Activated gamma-delta T cell treated with Interleukin-2 at 50 U/mL for 16 hours (primary cell): ENCODE measurements around the gene FICD.
A peak's percentile ranks its signal among the peaks of the same experiment; 100 is the strongest.

Experiments used
- DNase-seq: peaks from one replicate; pipeline ENCODE4 v3.0.0-alpha.2; 2020

Gene FICD

GRCh38 chr12:108505129-108505528 lies 9.9 kb upstream of the FICD start:
- DNase-seq = no peak

GRCh38 chr12:108507971-108508642 lies 7.0 kb upstream of the FICD start:
- no peak for DNase-seq

- no peak for DNase-seq
Observed at GRCh38 chr12:108509806-108510205, 5.3 kb upstream of the FICD start.

- DNase-seq = no peak
Observed at GRCh38 chr12:108510836-108511235, 4.2 kb upstream of the FICD start.

GRCh38 chr12:108511633-108512540 lies 3.2 kb upstream of the FICD start:
- peak; percentile 80 for DNase-seq

- DNase-seq = no peak
Observed at GRCh38 chr12:108514468-108514972, 557 bp upstream of the FICD start.

- no peak for DNase-seq
Observed at GRCh38 chr12:108515916-108516315, 839 bp downstream of the FICD start.

GRCh38 chr12:108516511-108517275 lies 1.6 kb downstream of the FICD start:
- DNase-seq = no peak

- DNase-seq = no peak
Observed at GRCh38 chr12:108517288-108518100, 2.4 kb downstream of the FICD start.

- DNase-seq = no peak
Observed at GRCh38 chr12:108518101-108518715, 3.1 kb downstream of the FICD start.

- DNase-seq = no peak
Observed at GRCh38 chr12:108518716-108519496, 3.8 kb downstream of the FICD start.

- no peak for DNase-seq
Observed at GRCh38 chr12:108519558-108519957, 4.5 kb downstream of the FICD start.

- no peak for DNase-seq
Observed at GRCh38 chr12:108523365-108523764, 8.3 kb downstream of the FICD start.

GRCh38 chr12:108525681-108526080 lies 10.6 kb downstream of the FICD start:
- DNase-seq = no peak

GRCh38 chr12:108526482-108527165 lies 11.5 kb downstream of the FICD start:
- no peak for DNase-seq

- no peak for DNase-seq
Observed at GRCh38 chr12:108527166-108527496, 12.1 kb downstream of the FICD start.

- no peak for DNase-seq
Observed at GRCh38 chr12:108530161-108530560, 15.1 kb downstream of the FICD start.

- no peak for DNase-seq
Observed at GRCh38 chr12:108531929-108532848, 17.1 kb downstream of the FICD start.

GRCh38 chr12:108538146-108538545 lies 23.1 kb downstream of the FICD start:
- DNase-seq = no peak
